ENCODE results near the gene ALG3. TPM values are rescaled to one million over a fixed set of nuclear protein-coding genes. Genes with fewer than 3 reads are reported as not detected.

ALG3 gene
- total RNA-seq, 1 donor from 2014 or later: 33.3 TPM

DNA sequence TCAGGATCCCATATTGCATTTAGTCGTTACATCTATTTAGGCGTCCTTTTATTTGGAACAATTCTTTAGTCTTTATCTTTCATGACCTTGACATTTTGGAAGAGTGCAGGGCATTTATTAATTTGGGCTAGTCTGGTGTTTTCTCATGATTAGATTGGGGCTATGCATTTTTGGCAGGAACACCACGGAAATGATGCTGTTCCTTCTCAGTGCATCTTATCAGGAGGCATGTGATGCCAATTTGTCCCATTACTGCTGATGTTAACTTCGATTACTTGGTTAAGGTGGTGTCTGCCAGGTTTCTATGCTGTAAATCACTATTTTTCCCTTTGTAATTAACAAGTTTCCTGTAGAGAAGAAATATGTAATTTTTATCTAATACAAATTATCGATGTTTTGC is 37.5 kb downstream of the ALG3 start:
- no peak for DNase-seq (ENCODE audit: low spot score)
- no peaks in the 10 kb centered on the region for H3K9me3 Mint-ChIP-seq (ENCODE audit: low read depth)
- H3K27me3 Mint-ChIP-seq (ENCODE audit: low read depth): peaks cover 30% of the 10 kb centered on the region
- H3K4me1 Mint-ChIP-seq (ENCODE audit: low read depth): no peaks in the 10 kb centered on the region
- H3K27ac Mint-ChIP-seq (ENCODE audit: unreplicated experiment): no peak overlapping the region
- H3K36me3 Mint-ChIP-seq (ENCODE audit: low read depth): no peaks in the 10 kb centered on the region
- H3K4me3 Mint-ChIP-seq (ENCODE audit: unreplicated experiment): no peak overlapping the region
- TF ChIP-seq, protein P1, sequence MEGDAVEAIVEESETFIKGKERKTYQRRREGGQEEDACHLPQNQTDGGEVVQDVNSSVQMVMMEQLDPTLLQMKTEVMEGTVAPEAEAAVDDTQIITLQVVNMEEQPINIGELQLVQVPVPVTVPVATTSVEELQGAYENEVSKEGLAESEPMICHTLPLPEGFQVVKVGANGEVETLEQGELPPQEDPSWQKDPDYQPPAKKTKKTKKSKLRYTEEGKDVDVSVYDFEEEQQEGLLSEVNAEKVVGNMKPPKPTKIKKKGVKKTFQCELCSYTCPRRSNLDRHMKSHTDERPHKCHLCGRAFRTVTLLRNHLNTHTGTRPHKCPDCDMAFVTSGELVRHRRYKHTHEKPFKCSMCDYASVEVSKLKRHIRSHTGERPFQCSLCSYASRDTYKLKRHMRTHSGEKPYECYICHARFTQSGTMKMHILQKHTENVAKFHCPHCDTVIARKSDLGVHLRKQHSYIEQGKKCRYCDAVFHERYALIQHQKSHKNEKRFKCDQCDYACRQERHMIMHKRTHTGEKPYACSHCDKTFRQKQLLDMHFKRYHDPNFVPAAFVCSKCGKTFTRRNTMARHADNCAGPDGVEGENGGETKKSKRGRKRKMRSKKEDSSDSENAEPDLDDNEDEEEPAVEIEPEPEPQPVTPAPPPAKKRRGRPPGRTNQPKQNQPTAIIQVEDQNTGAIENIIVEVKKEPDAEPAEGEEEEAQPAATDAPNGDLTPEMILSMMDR (IDR thresholded peaks at IDR 0.05): no peak

DNA sequence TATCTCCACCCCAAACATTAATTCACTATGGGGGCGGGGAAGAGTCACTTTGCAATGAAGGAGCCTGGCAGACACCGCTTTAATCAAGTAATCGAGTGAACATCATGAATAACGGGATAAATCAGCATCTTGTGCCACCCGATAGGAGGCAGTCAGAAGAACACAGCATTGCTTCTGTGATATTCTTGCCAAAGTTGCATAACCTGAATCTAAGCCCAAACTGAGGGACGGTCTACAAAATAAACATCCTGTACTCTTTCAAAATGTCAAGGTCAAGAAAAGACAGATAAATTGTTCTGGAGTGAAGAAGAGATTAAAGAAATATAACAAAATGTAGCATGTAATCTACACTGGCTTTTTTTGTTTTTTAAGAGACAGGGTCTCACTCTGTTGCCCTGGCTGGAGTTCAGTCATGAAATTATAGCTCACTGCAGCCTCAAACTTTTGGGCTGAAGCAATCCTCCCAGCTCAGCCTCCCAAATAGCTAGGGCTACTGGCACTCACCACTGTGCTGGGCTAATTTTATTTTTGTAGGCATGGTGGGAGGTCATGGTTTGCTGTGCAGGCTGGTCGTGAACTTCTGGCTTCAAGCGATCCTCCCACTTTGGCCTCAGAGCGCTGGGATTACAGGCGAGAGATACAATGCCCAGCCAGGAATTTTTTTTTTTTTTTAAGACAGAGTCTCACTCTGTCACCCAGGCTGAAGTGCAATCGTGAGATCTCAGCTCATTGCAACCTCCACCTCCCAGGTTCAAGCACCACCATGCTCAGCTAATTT is 39.4 kb downstream of the ALG3 start:
- Mint-ChIP-seq H3K27me3 (ENCODE audit: low read depth) (peaks cover 37% of the 10 kb centered on the region), H3K4me1 (ENCODE audit: low read depth) (no peaks in the 10 kb centered on the region), H3K9me3 (ENCODE audit: low read depth) (no peaks in the 10 kb centered on the region), H3K27ac (ENCODE audit: unreplicated experiment) (no peak overlapping the region), H3K36me3 (ENCODE audit: low read depth) (no peaks in the 10 kb centered on the region), H3K4me3 (ENCODE audit: unreplicated experiment) (no peak overlapping the region)
- TF ChIP-seq, protein P1 (IDR thresholded peaks at IDR 0.05): no peak
- DNase-seq (ENCODE audit: low spot score): peak; percentile 21

DNA sequence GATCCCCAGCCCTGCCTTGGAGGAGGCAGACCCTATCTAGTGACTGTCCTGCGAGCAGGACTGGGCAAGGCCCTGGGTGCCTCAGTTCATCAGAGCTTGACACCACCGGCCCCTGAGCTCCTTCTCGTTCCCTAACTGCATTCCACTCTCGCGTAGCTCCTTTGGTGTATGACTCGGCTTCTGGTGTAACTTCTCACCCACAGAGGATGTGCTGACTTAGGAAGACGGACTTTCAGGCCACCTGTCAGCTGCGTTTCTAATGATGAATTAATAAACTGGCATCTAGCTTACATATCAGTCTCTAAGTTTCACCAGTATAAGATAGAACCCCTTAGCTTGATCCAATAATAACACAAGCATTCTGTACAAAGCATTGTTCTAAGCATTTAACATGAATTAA is 45.2 kb downstream of the ALG3 start:
- Mint-ChIP-seq H3K27me3 (ENCODE audit: low read depth) (peaks cover 23% of the 10 kb centered on the region), H3K9me3 (ENCODE audit: low read depth) (no peaks in the 10 kb centered on the region), H3K36me3 (ENCODE audit: low read depth) (no peaks in the 10 kb centered on the region), H3K27ac (ENCODE audit: unreplicated experiment) (no peak overlapping the region), H3K4me1 (ENCODE audit: low read depth) (no peaks in the 10 kb centered on the region), H3K4me3 (ENCODE audit: unreplicated experiment) (no peak overlapping the region)
- no peak for DNase-seq (ENCODE audit: low spot score)
- TF ChIP-seq, protein P1 (IDR thresholded peaks at IDR 0.05): no peak

DNA sequence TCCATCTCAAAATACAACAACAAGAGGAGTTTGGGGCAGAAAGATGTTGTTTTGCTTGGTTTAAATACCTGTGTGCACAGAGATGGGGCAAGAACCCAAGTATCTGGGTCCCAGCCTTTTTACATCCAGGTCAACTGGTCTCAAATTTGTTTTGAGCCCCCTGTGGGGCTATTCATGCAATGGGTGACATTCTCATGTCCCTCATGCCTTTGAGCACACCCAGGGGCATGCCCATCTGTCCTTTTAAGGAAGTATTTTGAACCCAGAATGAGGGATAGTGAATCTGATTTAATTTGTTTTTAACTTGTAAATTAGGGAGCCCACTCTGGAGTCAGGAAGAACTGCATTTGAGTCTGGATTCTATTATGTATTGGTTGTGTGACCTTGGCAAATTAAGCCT is 47.9 kb downstream of the ALG3 start:
- TF ChIP-seq, protein P1 (IDR thresholded peaks at IDR 0.05): no peak
- Mint-ChIP-seq H3K9me3 (ENCODE audit: low read depth) (no peaks in the 10 kb centered on the region), H3K4me3 (ENCODE audit: unreplicated experiment) (no peak overlapping the region), H3K27me3 (ENCODE audit: low read depth) (peaks cover 6% of the 10 kb centered on the region), H3K4me1 (ENCODE audit: low read depth) (no peaks in the 10 kb centered on the region), H3K27ac (ENCODE audit: unreplicated experiment) (no peak overlapping the region), H3K36me3 (ENCODE audit: low read depth) (no peaks in the 10 kb centered on the region)
- no peak for DNase-seq (ENCODE audit: low spot score)

DNA sequence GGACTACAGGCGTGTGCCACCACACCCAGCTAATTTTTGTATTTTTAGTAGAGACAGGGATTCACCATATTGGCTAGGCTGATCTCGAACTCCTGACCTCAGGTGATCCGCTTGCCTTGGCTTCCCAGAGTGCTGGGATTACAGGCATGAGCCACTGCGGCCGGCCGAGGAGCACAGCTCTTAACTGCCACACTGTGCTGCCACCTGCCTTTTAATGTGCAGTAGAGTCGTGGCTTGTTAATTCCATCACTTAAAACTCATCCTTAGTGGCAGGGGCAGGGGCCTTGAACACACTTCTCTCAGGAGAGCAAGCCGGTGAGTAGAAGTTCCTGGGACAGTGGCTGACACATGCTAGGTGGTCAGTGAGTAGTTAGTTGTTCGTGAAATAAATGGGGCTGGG is 50.3 kb downstream of the ALG3 start:
- TF ChIP-seq, protein P1 (IDR thresholded peaks at IDR 0.05): no peak
- peaks cover 9% of the 10 kb centered on the region for H3K36me3 Mint-ChIP-seq (ENCODE audit: low read depth)
- no peak overlapping the region for H3K4me3 Mint-ChIP-seq (ENCODE audit: unreplicated experiment)
- H3K4me1 Mint-ChIP-seq (ENCODE audit: low read depth): no peaks in the 10 kb centered on the region
- DNase-seq (ENCODE audit: low spot score): no peak
- H3K9me3 Mint-ChIP-seq (ENCODE audit: low read depth): no peaks in the 10 kb centered on the region
- H3K27ac Mint-ChIP-seq (ENCODE audit: unreplicated experiment): no peak overlapping the region
- H3K27me3 Mint-ChIP-seq (ENCODE audit: low read depth): peaks cover under 1% of the 10 kb centered on the region
